K562 treated with DMSO at 1 percent for 48 hours (cell line): Measurements from ENCODE around the gene SPATA33. TPM values are rescaled to one million over a fixed set of nuclear protein-coding genes. Genes with fewer than 3 reads are reported as not detected.

ENCODE experiments used
- total RNA-seq: library from RNA; unstranded; fragments of 300-600 nt; gene quantifications from 2 replicates; pipeline ENCODE4 v1.2.3, GENCODE V29; 2022; ENCODE audit warnings: low replicate concordance; ENCODE audit errors: extremely low read depth

The SPATA33 gene
- not detected in 2 replicates for total RNA-seq

DNA sequence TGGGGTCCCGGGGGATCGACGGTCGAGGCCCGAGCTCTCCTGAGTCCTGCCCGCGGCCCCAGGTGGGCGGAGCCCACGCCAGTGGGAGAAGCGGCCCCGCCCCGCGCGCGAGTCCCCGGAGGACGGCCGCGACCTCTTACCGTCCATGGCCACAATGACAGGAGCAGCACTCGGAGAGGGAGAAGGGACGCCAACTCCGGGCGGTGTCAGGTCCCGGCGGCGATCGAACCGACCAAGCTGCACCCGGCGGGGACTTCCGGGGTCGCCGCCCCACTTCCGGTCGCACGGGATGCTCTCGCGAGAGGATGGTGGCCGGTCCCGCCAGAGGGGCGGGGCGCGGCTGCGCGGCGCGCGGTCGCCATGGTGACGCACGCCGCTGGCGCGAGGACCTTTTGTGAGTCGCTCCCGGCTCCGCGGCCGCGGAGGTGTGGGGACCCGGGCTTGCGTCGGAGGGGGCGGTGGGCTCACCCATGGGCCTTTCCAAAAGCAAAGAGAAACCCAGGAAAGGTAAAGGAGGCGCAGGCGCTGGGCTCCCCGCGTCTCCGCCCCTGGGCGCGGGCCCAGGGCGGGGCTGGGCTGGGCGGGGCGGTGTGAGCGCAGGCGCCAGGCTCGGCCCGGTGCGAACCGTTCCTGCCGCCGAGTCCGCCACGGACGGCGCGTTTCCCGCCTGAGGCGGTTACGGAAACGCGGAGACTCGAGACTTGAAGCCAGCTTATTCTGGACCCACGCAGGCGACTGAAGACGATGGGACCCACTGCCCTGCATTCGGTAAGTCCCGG is at the start of gene SPATA33, which contains the start of gene CHMP1A:
Gene SPATA33 (plus strand): TSS at position 395 of the 779 bp plus-strand sequence. CDS start 76 bp downstream, at position 471.
Gene CHMP1A (minus strand): TSS at position 267 of the 779 bp plus-strand sequence. CDS start 120 bp downstream, at position 147.

DNA sequence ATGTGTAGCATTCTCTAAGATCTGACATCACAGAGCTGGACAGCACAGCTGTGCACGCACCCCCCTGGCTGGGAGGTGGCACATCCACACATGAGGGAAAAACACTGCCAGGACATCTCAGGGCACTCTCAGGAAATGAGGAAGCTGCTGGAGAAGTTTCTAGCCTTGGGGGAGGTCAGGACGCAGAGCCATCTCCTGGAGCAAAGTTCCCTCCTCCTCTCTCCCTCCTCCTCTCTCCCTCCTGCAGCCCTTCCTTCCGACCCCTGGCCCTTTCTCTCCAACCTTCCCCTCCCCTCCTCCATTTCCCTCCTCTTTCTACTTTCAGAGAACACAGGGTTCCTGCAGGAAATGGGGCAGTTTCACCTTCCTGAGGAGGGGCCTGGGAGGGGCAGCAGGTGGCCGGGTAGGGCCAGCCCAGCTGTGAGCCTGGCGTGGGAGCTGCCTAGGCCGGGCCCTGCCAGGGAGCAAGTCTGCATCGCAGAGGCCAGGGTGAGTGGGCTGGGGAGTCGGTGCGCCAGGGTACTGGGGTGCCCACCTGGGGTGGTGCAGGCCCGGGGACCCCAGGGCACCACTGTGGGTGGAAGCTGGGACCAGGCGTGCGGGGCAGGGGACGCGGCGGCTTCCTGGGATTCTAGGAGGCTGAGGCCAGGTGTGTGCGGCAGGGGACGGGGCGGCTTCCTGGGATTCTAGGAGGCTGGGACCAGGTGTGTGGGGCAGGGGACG is 44.2 kb upstream of the SPATA33 start, which contains the start of gene DPEP1:
Gene DPEP1 (plus strand): TSS at position 412 of the 723 bp plus-strand sequence. CDS start 16,769 bp downstream, outside the sequence.

DNA sequence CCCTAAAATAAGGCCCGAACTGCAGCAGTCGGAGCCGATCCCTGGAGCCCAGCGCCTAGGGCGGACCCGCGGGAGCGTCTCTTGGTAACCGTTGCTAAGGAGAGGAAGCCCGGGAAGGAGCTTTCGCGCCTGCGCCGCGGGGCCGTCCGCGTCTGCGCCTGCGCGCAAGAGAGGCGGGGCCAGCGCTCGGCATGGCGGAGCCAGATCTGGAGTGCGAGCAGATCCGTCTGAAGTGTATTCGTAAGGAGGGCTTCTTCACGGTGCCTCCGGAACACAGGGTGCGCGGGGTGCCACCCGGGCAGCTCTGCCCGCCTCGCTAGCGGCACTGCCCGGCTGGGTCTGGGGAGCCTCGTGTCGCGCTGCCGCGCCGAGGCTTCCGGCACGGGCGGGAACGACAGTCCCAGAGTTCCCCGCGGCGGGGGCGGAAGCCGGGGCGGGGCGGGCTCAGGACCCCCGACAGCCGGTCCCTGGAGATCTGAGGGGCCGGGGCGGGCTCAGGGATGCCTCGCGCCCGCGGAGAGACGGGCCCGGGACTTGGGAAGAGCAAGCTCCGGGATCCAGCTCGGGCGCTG is 29.0 kb downstream of the SPATA33 start, which contains the start of gene CDK10:
Gene CDK10 (plus strand): TSS at position 170 of the 572 bp plus-strand sequence. CDS start 22 bp downstream, at position 192.

DNA sequence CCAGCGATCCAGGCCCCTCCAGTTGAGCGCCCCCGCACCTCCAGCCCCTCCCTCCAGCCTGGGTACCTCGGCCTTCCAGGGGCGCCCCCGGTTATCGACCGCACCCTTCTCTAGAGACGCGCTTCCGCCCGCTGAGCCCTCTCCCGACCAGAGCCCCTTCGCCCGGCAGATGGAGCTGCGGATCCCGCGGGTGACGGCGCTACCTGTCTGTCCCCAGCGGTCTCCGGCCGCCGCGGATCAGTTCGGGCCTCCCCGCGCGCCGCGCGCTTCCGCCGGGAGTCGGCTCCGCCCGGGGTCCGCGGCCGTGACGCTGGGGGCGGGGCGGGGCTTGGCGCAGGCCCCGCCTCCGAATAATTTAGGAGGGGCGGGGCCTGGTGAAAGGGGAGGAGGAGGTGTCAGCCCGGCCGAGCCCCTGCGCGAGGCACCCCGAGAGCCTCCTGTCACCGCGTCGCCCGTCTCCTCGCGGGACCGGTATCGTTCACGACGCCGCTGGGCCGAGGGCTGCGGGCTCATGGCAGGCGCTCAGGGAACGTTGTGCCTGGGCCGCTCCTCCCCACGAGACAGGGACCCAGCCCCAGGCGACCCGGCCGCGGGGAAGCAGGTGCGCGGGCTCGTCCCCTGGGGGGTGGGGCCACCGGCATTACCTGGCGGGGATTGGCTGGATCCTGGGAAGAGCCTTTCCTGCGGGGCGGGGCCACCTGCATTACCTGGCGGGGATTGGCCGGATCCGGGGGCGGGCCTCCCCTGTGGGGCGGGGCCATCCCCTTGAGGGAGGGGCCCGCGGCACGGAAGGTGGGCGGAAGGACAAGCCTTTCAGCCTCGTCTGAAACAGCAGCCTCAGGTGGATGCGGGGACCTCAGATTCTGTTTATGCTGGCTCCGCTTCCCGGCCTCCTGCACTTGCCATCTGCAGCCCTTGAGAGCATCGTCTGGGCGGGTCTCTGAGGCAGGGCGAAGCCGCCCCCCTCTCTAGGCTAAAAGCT is 44.1 kb downstream of the SPATA33 start, which contains the start of gene SPATA2L:
Gene SPATA2L (minus strand): TSS at position 281 of the 982 bp plus-strand sequence. CDS start 473 bp downstream, outside the sequence.

Other genes with a start within 250 kb of the SPATA33 start
- 118 TPM in 1 of 2 replicates, not detected in the other for gene ANKRD11, start 167.3 kb upstream of the SPATA33 start, total RNA-seq
- gene SPG7, start 149.4 kb upstream of the SPATA33 start, total RNA-seq = not detected in 2 replicates
- gene RPL13, start 97.2 kb upstream of the SPATA33 start, total RNA-seq = 7,815 and 8,859 TPM in 2 replicates
- not detected in 2 replicates for gene CPNE7, start 82.1 kb upstream of the SPATA33 start, total RNA-seq
- not detected in 2 replicates for gene DPEP1, start 44.2 kb upstream of the SPATA33 start, total RNA-seq
- not detected in 2 replicates for gene CHMP1A, start 128 bp upstream of the SPATA33 start, total RNA-seq
- gene CDK10, start 28.9 kb downstream of the SPATA33 start, total RNA-seq = not detected in 2 replicates
- gene SPATA2L, start 43.9 kb downstream of the SPATA33 start, total RNA-seq = not detected in 2 replicates
- not detected in 2 replicates for gene VPS9D1, start 63.1 kb downstream of the SPATA33 start, total RNA-seq
- gene ZNF276, start 63.7 kb downstream of the SPATA33 start, total RNA-seq = not detected in 2 replicates
- gene FANCA, start 158.8 kb downstream of the SPATA33 start, total RNA-seq = not detected in 2 replicates
- gene SPIRE2, start 170.6 kb downstream of the SPATA33 start, total RNA-seq = not detected in 2 replicates
- not detected in 2 replicates for gene TCF25, start 215.8 kb downstream of the SPATA33 start, total RNA-seq